A673 (cell line): Measurements from ENCODE around the gene CIT.

ENCODE experiments used
- CTCF ChIP-seq: fragments of 300-800, 200-600 bp; sonication (generic); conservative IDR thresholded peaks from 2 replicates; pipeline ENCODE4 v1.5.1; 2017; ENCODE audit warnings: low read depth, mild to moderate bottlenecking, antibody characterized with exemption, low read length, moderate library complexity, mixed read lengths
- EZH2 ChIP-seq: fragments of 200-600 bp; sonication (generic); IDR thresholded peaks from 2 replicates; pipeline ENCODE4 v1.6.1; 2017; ENCODE audit warnings: borderline replicate concordance, low read depth, mild to moderate bottlenecking, mixed read lengths, antibody characterized with exemption, low read length; ENCODE audit not compliant: poor library complexity, severe bottlenecking

- no peak for TF ChIP-seq CTCF
- TF ChIP-seq EZH2 = no peak
These were observed 73.7 kb downstream of the CIT start for GRCh38 chr12:119803381-119803791.
